H1 (cell line): ENCODE measurements around the gene MOB3B. TPM values are rescaled to one million over a fixed set of nuclear protein-coding genes. Genes with fewer than 3 reads are reported as not detected.

Experiments
- CTCF ChIA-PET: fragments of 300-600 bp; sonication (Branson Sonifier 250); formaldehyde crosslinking; loops from one replicate; lab custom pipeline; 2021; ENCODE audit not compliant: partially characterized antibody; lab: Charles Lee
- POLR2A ChIA-PET: fragments of 300-600 bp; sonication (Branson Sonifier 250); formaldehyde crosslinking; loops from one replicate; lab custom pipeline; 2021; ENCODE audit warnings: inconsistent platforms; ENCODE audit not compliant: partially characterized antibody; lab: Charles Lee
- DNase-seq, 2 experiments: peaks; one replicate each; pipeline versions ENCODE4 v3.0.0 to v3.0.0-alpha.2; 2010 to 2022; ENCODE audit warnings: low spot score in 2 of 2, low read depth in 1 of 2, mixed read lengths in 1 of 2
- FAIRE-seq: peaks from 2 replicates; lab custom pipeline; 2011; peaks lifted over from hg19 to GRCh38; lab: Jason Lieb, UNC
- H2AFZ ChIP-seq: 2 replicates; pipeline ENCODE4 v1.8.1; 2012; ENCODE audit warnings: low read length, inconsistent platforms
- H2AK5ac ChIP-seq: 2 replicates; pipeline ENCODE4 v1.6.1; 2013; ENCODE audit warnings: low read depth, low read length
- H2BK120ac ChIP-seq: replicated peaks from 2 replicates; pipeline ENCODE3; 2013; ENCODE audit warnings: low read depth, low read length, inconsistent platforms
- H2BK12ac ChIP-seq: 2 replicates; pipeline ENCODE4 v1.6.1; 2013; ENCODE audit warnings: low read depth, low read length
- H2BK15ac ChIP-seq: 2 replicates; pipeline ENCODE4 v1.6.1; 2013; ENCODE audit warnings: low read length
- H2BK20ac ChIP-seq: 2 replicates; pipeline ENCODE4 v1.6.1; 2013; ENCODE audit warnings: low read length
- H2BK5ac ChIP-seq: 2 replicates; pipeline ENCODE4 v1.6.1; 2013; ENCODE audit warnings: low read depth, low read length
- H3K14ac ChIP-seq: 2 replicates; pipeline ENCODE4 v1.6.1; 2013; ENCODE audit warnings: inconsistent platforms; ENCODE audit not compliant: insufficient read length
- H3K18ac ChIP-seq: 2 replicates; pipeline ENCODE4 v1.6.1; 2013; ENCODE audit warnings: low read length; ENCODE audit errors: extremely low read depth
- H3K23ac ChIP-seq: 2 replicates; pipeline ENCODE4 v1.6.1; 2013; ENCODE audit warnings: inconsistent platforms; ENCODE audit not compliant: insufficient read length
- H3K23me2 ChIP-seq: 2 replicates; pipeline ENCODE4 v1.6.1; 2013; ENCODE audit warnings: low read depth, low read length
- H3K27ac ChIP-seq: 2 replicates; pipeline ENCODE4 v1.6.1; 2011; ENCODE audit warnings: low read depth, low read length, inconsistent platforms
- H3K27me3 ChIP-seq, 4 experiments: replicated peaks in 1 of 4; 1 replicate in 1 of 4; 2 replicates in 3 of 4; pipeline versions ENCODE4 v1.6.1 to v1.8.1; 2011 to 2013; ENCODE audit warnings: low read length in 3 of 4, mild to moderate bottlenecking in 3 of 4, inconsistent platforms in 2 of 4, mixed read lengths in 2 of 4, moderate library complexity in 1 of 4; ENCODE audit not compliant: control insufficient read depth in 3 of 4, insufficient read depth in 3 of 4; ENCODE audit errors: extremely low read depth in 1 of 4
- H3K36me3 ChIP-seq, 4 experiments: 2 replicates each; pipeline versions ENCODE4 v1.6.1 to v1.8.1; 2011 to 2013; ENCODE audit warnings: mild to moderate bottlenecking in 4 of 4, low read length in 3 of 4, moderate library complexity in 2 of 4, control low read depth in 1 of 4, inconsistent platforms in 1 of 4; ENCODE audit not compliant: insufficient read depth in 4 of 4, control insufficient read depth in 2 of 4
- H3K4ac ChIP-seq: replicated peaks from 2 replicates; pipeline ENCODE3; 2013; ENCODE audit warnings: low read length, low read depth, mixed read lengths, inconsistent platforms; ENCODE audit not compliant: insufficient read length
- H3K4me1 ChIP-seq, 4 experiments: replicated peaks in 1 of 4; 1 replicate in 1 of 4; 2 replicates in 3 of 4; pipeline versions ENCODE4 v1.6.1 to v1.8.1; 2011 to 2013; ENCODE audit warnings: low read length in 3 of 4, inconsistent platforms in 2 of 4, mixed read lengths in 1 of 4; ENCODE audit not compliant: insufficient read depth in 4 of 4, control insufficient read depth in 3 of 4
- H3K4me2 ChIP-seq, 2 experiments: 2 replicates each; pipeline versions ENCODE4 v1.6.1 to v1.8.1; 2011 to 2013; ENCODE audit warnings: low read depth in 2 of 2, low read length in 2 of 2, control low read depth in 1 of 2, inconsistent platforms in 1 of 2, mild to moderate bottlenecking in 1 of 2; ENCODE audit not compliant: insufficient read depth in 1 of 2
- H3K4me3 ChIP-seq, 4 experiments: fragments of 200-600, 300-600 bp in 1 of 4; sonication (generic), shearing (Covaris generic), sonication (Bioruptor Twin) in 1 of 4; 2 replicates each; pipeline versions ENCODE4 v1.5.1 to v1.8.1; 2011 to 2016; ENCODE audit warnings: low read length in 4 of 4, low read depth in 3 of 4, control low read depth in 2 of 4, inconsistent platforms in 2 of 4, mild to moderate bottlenecking in 2 of 4, mixed read lengths in 1 of 4, moderate library complexity in 1 of 4; ENCODE audit not compliant: insufficient read depth in 2 of 4; ENCODE audit errors: extremely low read depth in 1 of 4
- H3K56ac ChIP-seq: replicated peaks from 2 replicates; pipeline ENCODE3; 2013; ENCODE audit warnings: low read depth, mild to moderate bottlenecking, mixed read lengths, low read length, inconsistent platforms; ENCODE audit not compliant: insufficient read length
- H3K79me1 ChIP-seq: 2 replicates; pipeline ENCODE4 v1.6.1; 2013; ENCODE audit warnings: low read depth, low read length, control low read depth
- H3K79me2 ChIP-seq, 2 experiments: 2 replicates each; pipeline versions ENCODE4 v1.6.1 to v1.8.1; 2012 to 2013; ENCODE audit warnings: low read length in 2 of 2, mild to moderate bottlenecking in 2 of 2, inconsistent platforms in 1 of 2; ENCODE audit not compliant: insufficient read depth in 2 of 2, control insufficient read depth in 1 of 2
- H3K9ac ChIP-seq, 4 experiments: replicated peaks in 1 of 4; 1 replicate in 1 of 4; 2 replicates in 3 of 4; pipeline versions ENCODE4 v1.6.1 to v1.8.1; 2011 to 2013; ENCODE audit warnings: low read depth in 3 of 4, low read length in 3 of 4, control low read depth in 2 of 4, mild to moderate bottlenecking in 2 of 4, moderate library complexity in 2 of 4, inconsistent platforms in 1 of 4; ENCODE audit errors: extremely low read depth in 1 of 4
- H3K9me3 ChIP-seq, 2 experiments: 2 replicates each; pipeline versions ENCODE4 v1.6.1 to v1.8.1; 2012 to 2013; ENCODE audit warnings: mild to moderate bottlenecking in 2 of 2, moderate library complexity in 2 of 2, control low read depth in 1 of 2, inconsistent platforms in 1 of 2, low read depth in 1 of 2, low read length in 1 of 2, mixed read lengths in 1 of 2; ENCODE audit not compliant: insufficient read depth in 2 of 2
- H4K20me1 ChIP-seq, 2 experiments: replicated peaks in 1 of 2; 2 replicates each; pipeline versions ENCODE3 to v1.8.1; 2011 to 2013; ENCODE audit warnings: inconsistent platforms in 2 of 2, low read length in 2 of 2, mild to moderate bottlenecking in 1 of 2; ENCODE audit not compliant: insufficient read depth in 2 of 2, control insufficient read depth in 1 of 2
- H4K5ac ChIP-seq: 2 replicates; pipeline ENCODE4 v1.6.1; 2013; ENCODE audit warnings: low read length, low read depth, mixed read lengths, inconsistent platforms; ENCODE audit not compliant: insufficient read length
- H4K8ac ChIP-seq: 2 replicates; pipeline ENCODE4 v1.8.0; 2013; ENCODE audit warnings: mild to moderate bottlenecking, moderate library complexity, low read length, inconsistent platforms; ENCODE audit not compliant: insufficient read depth; ENCODE audit errors: extremely low read depth
- H4K91ac ChIP-seq: replicated peaks from 2 replicates; pipeline ENCODE3; 2013; ENCODE audit warnings: low read length, mixed read lengths, inconsistent platforms; ENCODE audit not compliant: insufficient read length
- BCL11A ChIP-seq, 2 experiments: IDR thresholded peaks; one replicate each; pipeline ENCODE4 v1.6.1; 2011; ENCODE audit warnings: low read depth in 2 of 2, low read length in 2 of 2, mild to moderate bottlenecking in 2 of 2
- CBX5 ChIP-seq: fragments of 300-800, 300-1000 bp; sonication (generic); IDR thresholded peaks from 2 replicates; pipeline ENCODE4 v1.7.1; 2016; ENCODE audit warnings: antibody characterized with exemption, low read length, low read depth
- PHF8 ChIP-seq: fragments of 200-600 bp; sonication (generic); conservative IDR thresholded peaks from 2 replicates; pipeline ENCODE4 v1.7.1; 2012; ENCODE audit warnings: low read depth, mild to moderate bottlenecking, inconsistent platforms, low read length, moderate library complexity
- SP1 ChIP-seq: IDR thresholded peaks from 2 replicates; pipeline ENCODE4 v1.6.1; 2011; ENCODE audit warnings: low read depth, low read length
- SUZ12 ChIP-seq: fragments of 200-600 bp; sonication (generic); IDR thresholded peaks from 2 replicates; pipeline ENCODE4 v1.6.1; 2012; ENCODE audit warnings: mild to moderate bottlenecking, inconsistent platforms, low read length, moderate library complexity, mixed read lengths
- TAF1 ChIP-seq: IDR thresholded peaks from 2 replicates; pipeline ENCODE4 v1.6.1; 2011; ENCODE audit warnings: mild to moderate bottlenecking, low read depth, low read length
- TBP ChIP-seq: IDR thresholded peaks from 2 replicates; pipeline ENCODE4 v1.6.1; 2011; ENCODE audit warnings: low read depth, low read length, improper control_type of control experiment
- TCF12 ChIP-seq: IDR thresholded peaks from 2 replicates; pipeline ENCODE4 v1.6.1; 2011; ENCODE audit warnings: low read depth, mild to moderate bottlenecking, low read length
- YY1 ChIP-seq: IDR thresholded peaks from 2 replicates; pipeline ENCODE4 v1.6.1; 2011; ENCODE audit warnings: low read depth, mild to moderate bottlenecking, low read length
- WGBS, 2 experiments: shearing (Covaris generic) in 1 of 2; methylation state at CpG; one replicate each; pipeline versions ENCODE4 v1.1.6 to v1.1.7; 2013 to 2015; ENCODE audit warnings: low lambda C conversion rate in 2 of 2, mixed read lengths in 2 of 2, inconsistent platforms in 1 of 2, low coverage in 1 of 2, missing lambda C conversion rate in 1 of 2; ENCODE audit not compliant: insufficient replicate concordance in 2 of 2, insufficient coverage in 1 of 2, insufficient read length in 1 of 2; ENCODE audit errors: extremely low coverage in 1 of 2, missing lambda C conversion rate in 1 of 2; 5-methylcytosine and 5-hydroxymethylcytosine counted together
- polyA plus RNA-seq, 7 experiments: library from polyadenylated mRNA; depleted of rRNA in 3 of 7; stranded (reverse) in 5 of 7; unstranded in 2 of 7; fragments of >200 nt in 5 of 7; fragments of 200-250 nt in 2 of 7; gene quantifications; 1 replicate in 5 of 7; 2 replicates in 1 of 7; 4 replicates in 1 of 7; pipeline versions ENCODE4 v1.2.1 to v1.2.3, GENCODE V29; 2011 to 2013; ENCODE audit warnings: missing spikeins in 2 of 7, mixed read lengths in 2 of 7
- total RNA-seq: library from RNA; stranded (reverse); fragmentation: NEBNext Ultra II Directional; extraction: Animal tissue kit (Norgen Biotek cat#: 25700); gene quantifications from 2 replicates; pipeline ENCODE4 v1.2.1, GENCODE V29; 2021

The MOB3B gene
- total and polyA plus RNA-seq, 2 of the 8 experiments (the other 6 are each of a cell fraction or from before 2014, with no cell fraction given), result 12.7 to 16.1 TPM

GRCh38 chr9:27351438-27351837 is 178.2 kb downstream of the MOB3B start:
- no peak overlapping the region for H2BK120ac ChIP-seq
- no peak overlapping the region for H2BK12ac ChIP-seq
- no peak overlapping the region for H4K8ac ChIP-seq
- H3K79me1 ChIP-seq, result no peaks in the 10 kb centered on the region
- H3K4me1 ChIP-seq, result peaks cover 2 to 22% (median 9%) of the 10 kb centered on the region in 4 experiments
- H3K79me2 ChIP-seq, result no peaks in the 10 kb centered on the region
- no peak overlapping the region for H3K18ac ChIP-seq
- no peak overlapping the region for H3K9ac ChIP-seq
- H3K23me2 ChIP-seq, result no peaks in the 10 kb centered on the region
- H3K56ac ChIP-seq, result no peak overlapping the region
- POLR2A ChIA-PET, result no interaction called here
- no peak overlapping the region for H2AK5ac ChIP-seq
- H3K27me3 ChIP-seq, result no peaks in the 10 kb centered on the region
- H3K23ac ChIP-seq, result no peak overlapping the region
- H4K20me1 ChIP-seq, result no peaks in the 10 kb centered on the region
- no peaks in the 10 kb centered on the region for H3K9me3 ChIP-seq
- no peak overlapping the region for H2BK20ac ChIP-seq
- H3K14ac ChIP-seq, result no peak overlapping the region
- no peak overlapping the region for H2BK5ac ChIP-seq
- DNase-seq, result no peak
- H2AFZ ChIP-seq, result no peak overlapping the region
- CTCF ChIA-PET, result interaction anchor here (0.7 to 1.5 kb wide), 3 partner anchors 10 to 722 kb away, joined by 3 to 5 read pairs (median 4); no protein-coding TSS in a partner anchor
- TF ChIP-seq BCL11A (IDR thresholded peaks at IDR 0.05; ENCODE audit: low read depth in 2 of 2, low read length in 2 of 2), result no peak
- TF ChIP-seq TAF1, result no peak
- no peak for TF ChIP-seq TBP
- no peak for TF ChIP-seq PHF8
- no peak for TF ChIP-seq SUZ12
- no peak for TF ChIP-seq YY1
- no peak for TF ChIP-seq CBX5
- TF ChIP-seq TCF12, result no peak
- TF ChIP-seq SP1, result no peak
- WGBS, 2 experiments, result 96% methylated on average over 2 of the region's 2 CpGs; no CpG with 5 or more reads in 1 of the 2 experiments
- FAIRE-seq, result no peak
- H3K36me3 ChIP-seq, result peaks cover 0 to 2% (median 0%) of the 10 kb centered on the region in 4 experiments; a peak in 1 of 8 replicates
- H3K4ac ChIP-seq, result no peak overlapping the region
- no peak overlapping the region for H2BK15ac ChIP-seq
- no peak overlapping the region for H4K91ac ChIP-seq
- H3K4me3 ChIP-seq, result no peak overlapping the region
- H4K5ac ChIP-seq, result no peak overlapping the region
- H3K27ac ChIP-seq, result no peak overlapping the region
- H3K4me2 ChIP-seq, result no peak overlapping the region
